ENCODE data around the gene OGDH. TPM values are rescaled to one million over a fixed set of nuclear protein-coding genes. Genes with fewer than 3 reads are reported as not detected.
A peak's percentile ranks its signal among the peaks of the same experiment; 100 is the strongest.
"Not testable (repeated sequence)": the region's sequence is repeated elsewhere in the genome, so short reads cannot be mapped to it uniquely, and the experiment has no call there.

OGDH gene
- total RNA-seq, result 10 to 100 TPM; 92.8 to 93.8 TPM
- 58.3 TPM for polyA plus RNA-seq

DNA sequence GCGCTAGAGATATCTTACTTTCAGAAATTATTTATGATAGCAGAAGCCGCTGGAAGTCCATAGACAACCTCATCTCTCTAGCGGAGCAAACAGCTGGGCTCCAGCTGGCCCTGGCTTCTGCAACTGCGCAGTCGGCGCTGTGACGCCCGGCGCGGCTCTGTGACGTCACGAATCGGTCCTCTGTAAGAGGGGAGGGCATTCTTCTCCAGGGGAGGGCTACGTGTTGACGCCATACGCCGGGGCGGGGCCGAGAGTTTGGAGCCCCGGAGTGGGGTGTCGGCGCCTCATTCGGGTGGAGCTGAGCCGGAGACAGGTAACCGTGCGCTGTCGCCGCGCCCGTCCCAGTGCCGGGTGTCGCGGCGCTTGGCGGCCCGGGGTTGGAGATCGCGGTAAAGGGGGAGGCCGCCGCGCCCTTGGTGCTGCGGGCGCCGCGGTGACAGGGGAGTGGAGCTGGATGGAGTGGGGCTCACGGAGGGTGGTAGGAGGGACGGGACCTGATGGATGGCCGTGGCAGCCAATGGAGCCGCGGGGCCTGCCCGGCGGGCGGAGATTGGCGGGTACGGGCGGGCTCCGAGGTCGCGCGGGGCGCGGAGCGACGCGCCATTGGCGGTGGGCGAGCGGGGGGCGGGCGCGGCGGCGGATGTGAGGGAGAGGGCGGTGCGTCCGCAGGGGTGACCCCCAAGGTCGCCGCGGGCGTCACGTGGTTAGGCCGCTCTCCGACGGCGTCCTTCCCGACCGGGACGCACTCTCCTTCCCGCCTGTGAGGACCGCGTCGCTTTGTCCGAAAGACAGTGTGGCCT is at the start of gene OGDH:
Gene OGDH (plus strand): TSS at position 287 of the 800 bp plus-strand sequence. CDS start 17,717 bp downstream, outside the sequence.
- H3K27ac Mint-ChIP-seq, result peak within 1 kb of the TSS; percentile 97 to 100 (median 99)
- H3K4me1 ChIP-seq (ENCODE audit: insufficient read depth, low read length), result peaks cover 23% of the 10 kb centered on the region
- H3K9me3 Mint-ChIP-seq, result no peaks in the 10 kb centered on the region
- DNase-seq, result peak; percentile 98 to 100 (median 99)
- peak within 1 kb of the TSS; percentile 75 for H3K4me3 ChIP-seq (ENCODE audit: low read length)
- H3K9me3 ChIP-seq (ENCODE audit: low read length), result no peaks in the 10 kb centered on the region
- no peaks in the 10 kb centered on the region for H3K27me3 ChIP-seq (ENCODE audit: insufficient read depth, low read length, poor library complexity, severe bottlenecking)
- H3K4me3 Mint-ChIP-seq, result peak within 1 kb of the TSS; percentile 93 to 99 (median 97)
- no peaks in the 10 kb centered on the region for H3K36me3 ChIP-seq (ENCODE audit: insufficient read depth, low read length)
- H3K27ac ChIP-seq (ENCODE audit: low read depth, low read length), result peak within 1 kb of the TSS; percentile 97
- peaks cover 0 to 5% of the 10 kb centered on the region in 2 donors for H3K27me3 Mint-ChIP-seq
- ChIA-PET POLR2A (interaction anchor here (0.5 to 4.3 kb wide), 23 partner anchors 11 to 421 kb away, joined by 3 to 126 read pairs (median 4); partner anchors contain the start of genes DDX56, H2AZ2, PURB and TMED4), CTCF (interaction anchor here (0.6 to 4.0 kb wide), 14 partner anchors 15 to 241 kb away, joined by 3 to 26 read pairs (median 4); partner anchors contain the start of genes H2AZ2, PPIA and TMED4)
- H3K36me3 Mint-ChIP-seq, result peaks cover 0 to 19% (median 3%) of the 10 kb centered on the region in 3 donors
- H3K4me1 Mint-ChIP-seq, result peaks cover 38 to 56% (median 45%) of the 10 kb centered on the region in 3 donors

GRCh38 chr7:44557485-44557884 is 48.9 kb upstream of the OGDH start:
- no peaks in the 10 kb centered on the region for H3K4me1 Mint-ChIP-seq
- ChIA-PET POLR2A (no interaction called here), CTCF (no interaction called here)

GRCh38 chr7:44559485-44559884 is 46.9 kb upstream of the OGDH start:
- Mint-ChIP-seq H3K27me3 (no peaks in the 10 kb centered on the region), H3K9me3 (no peaks in the 10 kb centered on the region), H3K36me3 (peaks cover 0 to 12% (median 0%) of the 10 kb centered on the region in 3 donors), H3K27ac (peak overlapping the region in 1 of 8 donors; percentile 3), H3K4me3 (no peak overlapping the region), H3K4me1 (peaks cover 0 to 2% (median 0%) of the 10 kb centered on the region in 3 donors)
- DNase-seq, result no peak
- Histone ChIP-seq H3K9me3 (ENCODE audit: low read length) (no peaks in the 10 kb centered on the region), H3K4me1 (ENCODE audit: insufficient read depth, low read length) (no peaks in the 10 kb centered on the region), H3K27ac (ENCODE audit: low read depth, low read length) (no peak overlapping the region), H3K27me3 (ENCODE audit: insufficient read depth, low read length, poor library complexity, severe bottlenecking) (no peaks in the 10 kb centered on the region), H3K4me3 (ENCODE audit: low read length) (no peak overlapping the region), H3K36me3 (ENCODE audit: insufficient read depth, low read length) (peaks cover 2% of the 10 kb centered on the region)
- ChIA-PET POLR2A (interaction anchor here (0.7 kb wide), 1 partner anchor 127 kb away, joined by 4 read pairs; no protein-coding TSS in a partner anchor), CTCF (interaction anchor here (2.6 kb wide), 1 partner anchor 10 kb away, joined by 12 read pairs; no protein-coding TSS in a partner anchor)

More at GRCh38 chr7:44557485-44557884, 48.9 kb upstream of the OGDH start:
- Histone ChIP-seq H3K36me3 (ENCODE audit: insufficient read depth, low read length) (no peaks in the 10 kb centered on the region), H3K4me1 (ENCODE audit: insufficient read depth, low read length) (no peaks in the 10 kb centered on the region), H3K4me3 (ENCODE audit: low read length) (no peak overlapping the region), H3K9me3 (ENCODE audit: low read length) (no peaks in the 10 kb centered on the region), H3K27ac (ENCODE audit: low read depth, low read length) (no peak overlapping the region), H3K27me3 (ENCODE audit: insufficient read depth, low read length, poor library complexity, severe bottlenecking) (no peaks in the 10 kb centered on the region)
- H3K4me3 Mint-ChIP-seq, result no peak overlapping the region
- no peaks in the 10 kb centered on the region for H3K36me3 Mint-ChIP-seq
- H3K27ac Mint-ChIP-seq, result no peak overlapping the region
- no peaks in the 10 kb centered on the region for H3K27me3 Mint-ChIP-seq
- no peaks in the 10 kb centered on the region for H3K9me3 Mint-ChIP-seq
- no peak for DNase-seq

- no peak for DNase-seq
- Mint-ChIP-seq H3K27ac (peak overlapping the region in 1 of 8 donors; percentile 73), H3K4me3 (no peak overlapping the region), H3K27me3 (no peaks in the 10 kb centered on the region), H3K36me3 (peaks cover 0 to 30% (median 6%) of the 10 kb centered on the region in 3 donors), H3K9me3 (no peaks in the 10 kb centered on the region), H3K4me1 (peaks cover 7 to 8% (median 7%) of the 10 kb centered on the region in 3 donors)
- H3K36me3 ChIP-seq (ENCODE audit: insufficient read depth, low read length), result peaks cover 16% of the 10 kb centered on the region
- no peaks in the 10 kb centered on the region for H3K4me1 ChIP-seq (ENCODE audit: insufficient read depth, low read length)
- ChIA-PET POLR2A (no interaction called here), CTCF (interaction anchor here (2.6 kb wide), 1 partner anchor 8 kb away, joined by 12 read pairs; no protein-coding TSS in a partner anchor)
- H3K9me3 ChIP-seq (ENCODE audit: low read length), result no peaks in the 10 kb centered on the region
- H3K4me3 ChIP-seq (ENCODE audit: low read length), result no peak overlapping the region
- no peaks in the 10 kb centered on the region for H3K27me3 ChIP-seq (ENCODE audit: insufficient read depth, low read length, poor library complexity, severe bottlenecking)
- H3K27ac ChIP-seq (ENCODE audit: low read depth, low read length), result no peak overlapping the region
Measured at GRCh38 chr7:44561481-44561880, 44.9 kb upstream of the OGDH start.

DNA sequence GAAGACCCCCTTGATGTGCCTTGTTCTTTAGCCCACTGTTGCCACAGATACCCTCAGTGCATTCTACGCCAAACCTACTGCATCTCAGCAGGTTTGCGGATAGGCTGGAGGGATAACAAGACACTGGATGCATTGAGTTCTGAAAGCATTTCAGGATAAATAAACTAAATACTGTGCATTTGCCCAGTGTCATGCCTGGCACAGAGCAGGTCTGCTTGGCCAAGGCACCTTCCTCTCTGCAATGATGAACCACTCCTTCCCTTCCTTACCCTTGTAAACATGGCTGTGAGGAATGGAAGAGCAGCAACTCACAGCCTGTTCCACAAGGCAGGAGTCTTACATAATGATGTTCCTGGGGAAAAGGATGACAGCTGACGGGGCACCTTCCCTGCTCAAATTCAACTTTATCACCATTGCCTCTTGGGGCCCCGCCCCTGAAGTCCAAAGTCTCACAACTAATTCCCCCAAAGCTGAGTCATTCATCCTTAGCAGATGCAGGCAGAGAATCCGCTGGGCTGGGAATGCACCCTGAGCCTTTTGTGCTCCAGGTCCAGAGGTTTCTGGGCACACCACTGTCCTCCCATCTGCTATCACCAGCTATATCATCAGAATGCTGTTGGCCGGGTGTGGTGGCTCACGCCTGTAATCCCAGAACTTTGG is 44.3 kb upstream of the OGDH start:
- no peak for DNase-seq
- Histone ChIP-seq H3K4me1 (ENCODE audit: insufficient read depth, low read length) (no peaks in the 10 kb centered on the region), H3K36me3 (ENCODE audit: insufficient read depth, low read length) (peaks cover 16% of the 10 kb centered on the region), H3K4me3 (ENCODE audit: low read length) (no peak overlapping the region), H3K27me3 (ENCODE audit: insufficient read depth, low read length, poor library complexity, severe bottlenecking) (no peaks in the 10 kb centered on the region), H3K9me3 (ENCODE audit: low read length) (no peaks in the 10 kb centered on the region), H3K27ac (ENCODE audit: low read depth, low read length) (no peak overlapping the region)
- H3K9me3 Mint-ChIP-seq, result no peaks in the 10 kb centered on the region
- ChIA-PET POLR2A (no interaction called here), CTCF (no interaction called here)
- H3K4me1 Mint-ChIP-seq, result peaks cover 7 to 8% (median 7%) of the 10 kb centered on the region in 3 donors
- H3K36me3 Mint-ChIP-seq, result peaks cover 0 to 35% (median 6%) of the 10 kb centered on the region in 3 donors
- no peak overlapping the region for H3K4me3 Mint-ChIP-seq
- H3K27me3 Mint-ChIP-seq, result peaks cover 0 to 2% of the 10 kb centered on the region in 2 donors
- H3K27ac Mint-ChIP-seq, result peak overlapping the region in 2 of 8 donors; percentile 11 to 22

DNA sequence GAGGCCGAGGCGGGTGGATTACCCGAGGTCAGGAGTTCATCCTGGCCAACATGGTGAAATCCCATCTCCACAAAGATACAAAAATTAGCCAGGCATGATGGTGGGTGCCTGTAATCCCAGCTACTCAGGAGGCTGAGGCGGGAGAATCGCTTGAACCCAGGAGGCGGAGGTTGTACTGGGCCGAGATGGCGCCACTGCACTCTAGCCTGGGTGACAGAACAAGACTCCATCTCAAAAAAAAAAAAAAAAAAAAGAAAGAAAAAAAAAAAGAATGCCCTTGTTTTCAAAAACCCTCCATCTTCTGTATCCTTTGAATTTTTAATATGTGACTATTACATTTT is 43.8 kb upstream of the OGDH start:
- H3K4me1 Mint-ChIP-seq; H3K9me3 Mint-ChIP-seq; H3K4me3 ChIP-seq (ENCODE audit: low read length); DNase-seq; CTCF ChIA-PET; H3K27ac Mint-ChIP-seq; H3K4me3 Mint-ChIP-seq; POLR2A ChIA-PET; H3K9me3 ChIP-seq (ENCODE audit: low read length); H3K4me1 ChIP-seq (ENCODE audit: insufficient read depth, low read length); H3K27me3 ChIP-seq (ENCODE audit: insufficient read depth, low read length, poor library complexity, severe bottlenecking); H3K27me3 Mint-ChIP-seq; H3K27ac ChIP-seq (ENCODE audit: low read depth, low read length): not testable (repeated sequence)
- peaks cover 0 to 40% (median 9%) of the 10 kb centered on the region in 3 donors for H3K36me3 Mint-ChIP-seq
- H3K36me3 ChIP-seq (ENCODE audit: insufficient read depth, low read length), result peaks cover 21% of the 10 kb centered on the region

DNA sequence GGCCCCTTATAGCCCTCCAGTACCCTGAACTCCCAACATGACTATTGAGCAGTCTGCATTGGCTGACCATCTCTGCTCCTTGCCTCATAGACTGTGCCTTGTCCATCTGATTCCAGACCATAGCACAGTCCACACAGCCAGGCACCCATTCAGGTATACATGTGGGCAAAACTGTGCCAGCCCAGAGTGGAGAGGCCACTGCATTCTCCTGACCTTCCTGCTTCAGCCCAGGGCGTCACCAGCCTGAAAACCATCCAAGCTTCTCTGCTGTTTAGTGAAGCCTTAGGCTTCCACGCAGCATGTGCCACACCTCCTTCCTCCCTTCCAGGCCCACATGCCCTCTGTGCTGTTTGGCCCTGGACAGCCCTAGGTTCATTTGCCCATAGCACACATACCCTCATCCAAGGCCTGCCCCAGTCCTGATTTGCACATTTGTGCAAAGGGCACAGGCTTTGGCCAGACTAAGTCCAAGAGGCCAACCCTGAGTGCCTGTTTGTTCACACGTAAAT is 43.2 kb upstream of the OGDH start:
- CTCF ChIA-PET, result interaction anchor here (2.7 to 3.4 kb wide), 2 partner anchors 11 to 73 kb away, joined by 13 to 34 read pairs; partner anchors contain the start of genes DDX56 and NUDCD3
- no peaks in the 10 kb centered on the region for H3K9me3 ChIP-seq (ENCODE audit: low read length)
- peaks cover 0 to 46% (median 9%) of the 10 kb centered on the region in 3 donors for H3K36me3 Mint-ChIP-seq
- H3K4me1 Mint-ChIP-seq, result peaks cover 7 to 9% (median 8%) of the 10 kb centered on the region in 3 donors
- peak overlapping the region in 7 of 8 donors; percentile 29 to 93 (median 56) for H3K27ac Mint-ChIP-seq
- DNase-seq, result no peak
- no peak overlapping the region for H3K4me3 ChIP-seq (ENCODE audit: low read length)
- H3K27ac ChIP-seq (ENCODE audit: low read depth, low read length), result no peak overlapping the region
- no peak overlapping the region for H3K4me3 Mint-ChIP-seq
- POLR2A ChIA-PET, result no interaction called here
- H3K36me3 ChIP-seq (ENCODE audit: insufficient read depth, low read length), result peaks cover 28% of the 10 kb centered on the region
- no peaks in the 10 kb centered on the region for H3K4me1 ChIP-seq (ENCODE audit: insufficient read depth, low read length)
- no peaks in the 10 kb centered on the region for H3K9me3 Mint-ChIP-seq
- peaks cover 0 to 2% of the 10 kb centered on the region in 2 donors for H3K27me3 Mint-ChIP-seq
- H3K27me3 ChIP-seq (ENCODE audit: insufficient read depth, low read length, poor library complexity, severe bottlenecking), result no peaks in the 10 kb centered on the region
